Measurements from ENCODE around the gene NSD1.

GRCh38 chr5:177140312-177140711 lies 6.7 kb downstream of the NSD1 start:
- TF ChIP-seq CTCF (IDR thresholded peaks at IDR 0.05), result no peak
- TF ChIP-seq POLR2A (IDR thresholded peaks at IDR 0.05), result no peak

All from esophagus squamous epithelium (tissue), 4 donors.